GM19035 (cell line): ENCODE data around the gene CD247.
A peak's percentile ranks its signal among the peaks of the same experiment; 100 is the strongest.

ENCODE experiments used
- ATAC-seq: cut with Tn5 transposase; IDR thresholded peaks from one replicate; pipeline ENCODE4 v1.9.1; 2021; ENCODE audit not compliant: unreplicated experiment

CD247 gene

GRCh38 chr1:167440776-167441175 is 77.6 kb downstream of the CD247 start:
- no peak for ATAC-seq

GRCh38 chr1:167440345-167440744 is 78.0 kb downstream of the CD247 start:
- ATAC-seq, result no peak

GRCh38 chr1:167439301-167439988 is 78.9 kb downstream of the CD247 start:
- ATAC-seq, result no peak

- no peak for ATAC-seq
Measured at GRCh38 chr1:167438171-167439138, 79.9 kb downstream of the CD247 start.

GRCh38 chr1:167435484-167435883 is 82.8 kb downstream of the CD247 start:
- ATAC-seq, result no peak

GRCh38 chr1:167434306-167434705 is 84.0 kb downstream of the CD247 start:
- ATAC-seq, result no peak

- ATAC-seq, result no peak
Measured at GRCh38 chr1:167433884-167434283, 84.4 kb downstream of the CD247 start.

GRCh38 chr1:167432780-167433179 is 85.5 kb downstream of the CD247 start:
- ATAC-seq, result no peak

GRCh38 chr1:167431909-167432650 is 86.2 kb downstream of the CD247 start:
- no peak for ATAC-seq

- no peak for ATAC-seq
Measured at GRCh38 chr1:167431261-167431908, 86.9 kb downstream of the CD247 start.

GRCh38 chr1:167430849-167431242 is 87.5 kb downstream of the CD247 start:
- no peak for ATAC-seq

- ATAC-seq, result peak; percentile 47
Measured at GRCh38 chr1:167430134-167430848, 88.0 kb downstream of the CD247 start.

- peak; percentile 45 for ATAC-seq
Measured at GRCh38 chr1:167429612-167430011, 88.7 kb downstream of the CD247 start.

GRCh38 chr1:167428395-167428794 is 89.9 kb downstream of the CD247 start:
- no peak for ATAC-seq

GRCh38 chr1:167427848-167428247 is 90.5 kb downstream of the CD247 start:
- ATAC-seq, result no peak

- no peak for ATAC-seq
Measured at GRCh38 chr1:167426716-167427115, 91.6 kb downstream of the CD247 start.

- no peak for ATAC-seq
Measured at GRCh38 chr1:167425482-167425881, 92.8 kb downstream of the CD247 start.

GRCh38 chr1:167423684-167424619 is 94.4 kb downstream of the CD247 start:
- no peak for ATAC-seq

- ATAC-seq, result no peak
Measured at GRCh38 chr1:167420510-167420909, 97.8 kb downstream of the CD247 start.
